ENCODE results near the gene GART. TPM values are rescaled to one million over a fixed set of nuclear protein-coding genes. Genes with fewer than 3 reads are reported as not detected.

The GART gene
- total RNA-seq, 2 experiments from 2014 or later: 104 to 198 TPM

DNA sequence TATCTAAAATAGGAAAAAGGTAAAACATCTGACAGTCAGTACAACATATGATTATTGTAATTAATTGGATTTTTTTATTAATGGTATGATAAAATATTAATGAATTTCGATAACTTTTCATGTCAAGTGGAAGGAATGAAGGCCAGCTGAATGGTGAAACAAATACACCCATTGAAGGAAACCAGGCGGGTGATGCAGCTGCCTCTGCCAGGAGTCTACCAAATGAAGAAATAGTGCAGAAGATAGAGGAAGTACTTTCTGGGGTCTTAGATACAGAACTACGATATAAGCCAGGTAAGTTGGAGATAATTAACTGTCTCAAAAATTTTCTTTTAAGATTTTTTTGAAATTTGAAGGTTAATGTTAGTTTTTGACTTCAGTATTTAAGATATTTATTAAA lies 4.2 kb upstream of the GART start:
- Histone ChIP-seq H3K4me2 (ENCODE audit: low read length) (peak overlapping the region; percentile 92), H3K36me3 (ENCODE audit: insufficient read depth, low read length) (peaks cover 75% of the 10 kb centered on the region), H4K20me1 (ENCODE audit: insufficient read depth, low read length) (peaks cover 30% of the 10 kb centered on the region), H3K79me2 (ENCODE audit: insufficient read depth, low read depth, low read length) (peaks cover 93% of the 10 kb centered on the region), H3K27ac (ENCODE audit: low read depth, low read length, poor library complexity, severe bottlenecking) (no peak overlapping the region), H3K9me2 (ENCODE audit: insufficient read depth, low read length) (no peaks in the 10 kb centered on the region), H2AFZ (ENCODE audit: low read length) (no peak overlapping the region), H3K9me3 (ENCODE audit: low read length) (no peaks in the 10 kb centered on the region), H3K4me1 (ENCODE audit: insufficient read depth, low read length, poor library complexity, severe bottlenecking) (peaks cover 13% of the 10 kb centered on the region), H3K4me3 (ENCODE audit: low read depth, low read length, poor library complexity, severe bottlenecking) (peak overlapping the region; percentile 99)
- ChIA-PET CTCF (ENCODE audit: unreplicated experiment) (no interaction called here), POLR2A (interaction anchor here (1.0 to 2.8 kb wide), 3 partner anchors 11 to 66 kb away, joined by 3 to 14 read pairs (median 3); partner anchors contain the start of gene TMEM50B)
- no peak for TF ChIP-seq EZH2phosphoT487 (IDR thresholded peaks at IDR 0.05; ENCODE audit: borderline replicate concordance, low read depth, low read length)
- TF ChIP-seq, protein P1, sequence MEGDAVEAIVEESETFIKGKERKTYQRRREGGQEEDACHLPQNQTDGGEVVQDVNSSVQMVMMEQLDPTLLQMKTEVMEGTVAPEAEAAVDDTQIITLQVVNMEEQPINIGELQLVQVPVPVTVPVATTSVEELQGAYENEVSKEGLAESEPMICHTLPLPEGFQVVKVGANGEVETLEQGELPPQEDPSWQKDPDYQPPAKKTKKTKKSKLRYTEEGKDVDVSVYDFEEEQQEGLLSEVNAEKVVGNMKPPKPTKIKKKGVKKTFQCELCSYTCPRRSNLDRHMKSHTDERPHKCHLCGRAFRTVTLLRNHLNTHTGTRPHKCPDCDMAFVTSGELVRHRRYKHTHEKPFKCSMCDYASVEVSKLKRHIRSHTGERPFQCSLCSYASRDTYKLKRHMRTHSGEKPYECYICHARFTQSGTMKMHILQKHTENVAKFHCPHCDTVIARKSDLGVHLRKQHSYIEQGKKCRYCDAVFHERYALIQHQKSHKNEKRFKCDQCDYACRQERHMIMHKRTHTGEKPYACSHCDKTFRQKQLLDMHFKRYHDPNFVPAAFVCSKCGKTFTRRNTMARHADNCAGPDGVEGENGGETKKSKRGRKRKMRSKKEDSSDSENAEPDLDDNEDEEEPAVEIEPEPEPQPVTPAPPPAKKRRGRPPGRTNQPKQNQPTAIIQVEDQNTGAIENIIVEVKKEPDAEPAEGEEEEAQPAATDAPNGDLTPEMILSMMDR (conservative IDR thresholded peaks at IDR 0.05; ENCODE audit: low read length): no peak
- DNase-seq (ENCODE audit: low spot score): peak; percentile 38
- no TSS peak for BruUV-seq (replicated peaks)
- intact Hi-C loops (cut with micrococcal nuclease; ENCODE audit: unreplicated experiment): no loop called here

DNA sequence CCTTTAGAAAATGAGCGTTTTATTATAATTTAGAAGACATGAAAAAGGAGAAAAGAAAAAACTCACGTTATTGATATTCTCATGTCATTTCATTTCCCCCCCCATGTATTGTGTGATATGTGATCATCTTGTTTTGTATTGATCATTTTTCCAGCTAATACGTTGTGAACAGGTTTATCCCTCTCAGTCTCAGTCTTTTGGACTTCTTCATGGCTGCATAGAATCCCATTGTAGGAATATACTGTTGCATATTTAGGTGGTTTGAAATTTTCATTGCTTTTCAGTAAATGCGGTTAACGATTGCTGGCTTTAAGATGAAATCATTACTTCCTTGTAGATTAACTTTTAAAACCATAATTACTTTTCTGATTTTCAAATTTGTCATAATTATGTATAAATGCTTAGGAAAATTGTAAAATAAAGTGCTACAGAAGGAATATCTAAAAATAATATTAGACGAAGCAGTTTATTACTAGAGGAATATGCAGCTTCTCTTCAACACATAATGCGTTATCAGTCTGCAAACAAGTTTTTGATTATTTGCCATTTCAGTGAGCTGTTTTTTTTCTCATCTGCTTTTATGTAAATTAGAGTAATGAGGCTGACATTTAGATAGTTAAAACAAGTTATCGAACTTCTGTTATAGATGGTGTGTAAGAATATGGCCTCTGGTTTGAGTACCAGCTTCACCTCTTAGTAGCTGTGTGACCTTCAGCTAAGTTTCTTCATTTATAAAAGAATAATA lies 2.7 kb upstream of the GART start:
- ChIA-PET CTCF (ENCODE audit: unreplicated experiment) (no interaction called here), POLR2A (interaction anchor here (0.6 to 2.8 kb wide), 11 partner anchors 10 to 1272 kb away, joined by 3 to 14 read pairs (median 3); partner anchors contain the start of gene DONSON)
- Histone ChIP-seq H3K36me3 (ENCODE audit: insufficient read depth, low read length) (peaks cover 73% of the 10 kb centered on the region), H3K4me2 (ENCODE audit: low read length) (peak overlapping the region; percentile 92), H3K9me3 (ENCODE audit: low read length) (no peaks in the 10 kb centered on the region), H4K20me1 (ENCODE audit: insufficient read depth, low read length) (peaks cover 30% of the 10 kb centered on the region), H3K27ac (ENCODE audit: low read depth, low read length, poor library complexity, severe bottlenecking) (peak overlapping the region; percentile 95), H2AFZ (ENCODE audit: low read length) (no peak overlapping the region), H3K4me1 (ENCODE audit: insufficient read depth, low read length, poor library complexity, severe bottlenecking) (peaks cover 25% of the 10 kb centered on the region), H3K79me2 (ENCODE audit: insufficient read depth, low read depth, low read length) (peaks cover 93% of the 10 kb centered on the region), H3K4me3 (ENCODE audit: low read depth, low read length, poor library complexity, severe bottlenecking) (peak overlapping the region; percentile 99), H3K9me2 (ENCODE audit: insufficient read depth, low read length) (no peaks in the 10 kb centered on the region)
- no TSS peak for BruUV-seq (replicated peaks)
- no peak for DNase-seq (ENCODE audit: low spot score)
- intact Hi-C loops (cut with micrococcal nuclease; ENCODE audit: unreplicated experiment): loop anchor here (5.0 kb wide), 3 partner anchors 52 to 932 kb away; partner anchors contain the start of genes CFAP298 and DNAJC28
- TF ChIP-seq, protein P1 (conservative IDR thresholded peaks at IDR 0.05; ENCODE audit: low read length): no peak
- no peak for TF ChIP-seq EZH2phosphoT487 (IDR thresholded peaks at IDR 0.05; ENCODE audit: borderline replicate concordance, low read depth, low read length)

Data from OCI-LY7 (cell line).